Kidney (tissue), 14 donors: ENCODE data around the gene AP5M1. TPM values are rescaled to one million over a fixed set of nuclear protein-coding genes. Genes with fewer than 3 reads are reported as not detected.

Source experiments
- DNase-seq, 5 donors: peaks; one replicate each; pipeline ENCODE4 v3.0.0-alpha.2; 2013 to 2020
- FAIRE-seq: peaks from 2 replicates; lab custom pipeline; 2012; peaks lifted over from hg19 to GRCh38; lab: Jason Lieb, UNC
- H3K27ac ChIP-seq, 2 donors: one replicate each; pipeline ENCODE4 v1.7.0; 2013; ENCODE audit warnings: low read depth in 2 of 2, low read length in 2 of 2, inconsistent platforms in 1 of 2
- H3K27me3 ChIP-seq: one replicate; pipeline ENCODE4 v1.7.1; 2013; ENCODE audit warnings: low read length, inconsistent platforms; ENCODE audit not compliant: control insufficient read depth, insufficient read depth
- H3K36me3 ChIP-seq, 3 donors: one replicate each; pipeline versions ENCODE4 v1.7.0 to v1.7.1; 2013; ENCODE audit warnings: low read length in 3 of 3, control low read depth in 1 of 3, inconsistent platforms in 1 of 3; ENCODE audit not compliant: insufficient read depth in 3 of 3, control insufficient read depth in 2 of 3
- H3K4me1 ChIP-seq, 3 donors: one replicate each; pipeline versions ENCODE4 v1.7.0 to v1.7.1; 2013; ENCODE audit warnings: low read length in 3 of 3, inconsistent platforms in 1 of 3, low read depth in 1 of 3; ENCODE audit not compliant: control insufficient read depth in 2 of 3, insufficient read depth in 2 of 3
- H3K4me3 ChIP-seq, 3 donors: one replicate each; pipeline versions ENCODE4 v1.7.0 to v1.8.1; 2013; ENCODE audit warnings: low read length in 3 of 3, control low read depth in 1 of 3, inconsistent platforms in 1 of 3
- H3K9ac ChIP-seq, 3 donors: one replicate each; pipeline versions ENCODE4 v1.7.0 to v1.7.1; 2013; ENCODE audit warnings: low read length in 3 of 3, control low read depth in 1 of 3, inconsistent platforms in 1 of 3
- H3K9me3 ChIP-seq, 3 donors: one replicate each; pipeline versions ENCODE4 v1.7.0 to v1.7.1; 2013; ENCODE audit warnings: low read length in 3 of 3, control low read depth in 1 of 3, inconsistent platforms in 1 of 3; ENCODE audit not compliant: control insufficient read depth in 2 of 3, insufficient read depth in 1 of 3
- intact Hi-C: fragments of 100-400 bp; cut with DNase I; formaldehyde crosslinking; loops from one replicate; pipeline ENCODE4 v1.11.1; 2022
- polyA plus RNA-seq: library from polyadenylated mRNA; stranded (reverse); fragments of 350-450 nt; fragmentation: Illumina TruSeq; extraction: RNeasy Lipid Tissue Mini Kit (QIAGEN cat#74804); gene quantifications from one replicate; pipeline ENCODE4 v1.2.3, GENCODE V29; 2014; ENCODE audit warnings: low read depth, low replicate concordance; ENCODE audit not compliant: insufficient read depth
- total RNA-seq: library from RNA; stranded (reverse); fragmentation: NEBNext Ultra II Directional; extraction: Animal tissue kit (Norgen Biotek cat#: 25700); gene quantifications from one replicate; pipeline ENCODE4 v1.2.1, GENCODE V29; 2021
- TF ChIP-seq, protein P1 (sequence below): IDR thresholded peaks from 3 replicates; pipeline ENCODE4 v1.5.1; 2012; ENCODE audit warnings: mild to moderate bottlenecking, moderate library complexity, borderline replicate concordance; ENCODE audit not compliant: insufficient read depth; ENCODE audit errors: extremely low read depth
- donor health status: control.
- donor health status: control.
- donor health status: control.
- donor health status: control.
- donor health status: control.
- donor health status: DM: yes; HTN: yes; CAD: no.
- donor health status: Normal renal cell carcinoma (clear cell type).

AP5M1 gene
- total and polyA plus RNA-seq, 2 donors from 2014 or later: 18.3 to 49.4 TPM

DNA sequence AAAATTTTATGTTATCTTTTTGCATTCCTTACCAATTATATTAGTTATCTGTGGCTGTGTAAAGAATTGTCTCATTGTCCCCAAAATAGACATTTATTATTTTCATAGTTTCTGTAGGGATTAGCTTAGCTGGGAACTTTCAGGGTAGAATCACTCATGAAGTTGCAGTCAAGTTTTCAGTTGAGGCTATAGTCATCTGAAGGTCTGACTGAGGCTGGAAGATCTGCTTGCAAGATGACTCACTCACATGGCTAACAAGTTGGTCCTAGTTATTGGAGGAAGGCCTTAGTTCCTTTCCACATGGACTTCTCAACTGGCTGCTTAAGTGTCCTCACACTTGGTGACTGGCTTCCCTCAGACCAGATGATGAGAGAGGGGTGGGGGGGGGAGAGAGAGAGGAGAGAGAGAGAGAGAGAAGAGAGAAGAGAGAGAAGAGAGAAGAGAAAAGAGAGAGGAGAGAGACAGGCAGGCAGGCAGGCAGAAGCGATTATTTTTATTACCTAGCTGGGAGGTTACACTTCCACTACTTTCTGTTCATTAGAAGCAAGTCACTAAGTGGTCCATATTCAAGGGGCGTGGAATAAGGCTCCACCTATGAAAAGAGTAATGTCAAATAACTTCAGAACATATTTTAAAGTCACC lies 6.4 kb downstream of the AP5M1 start:
- Histone ChIP-seq H3K27me3 (no peaks in the 10 kb centered on the region), H3K4me1 (peaks cover 0 to 10% (median 6%) of the 10 kb centered on the region in 3 donors), H3K27ac (no peak overlapping the region), H3K4me3 (no peak overlapping the region), H3K9me3 (no peaks in the 10 kb centered on the region), H3K9ac (no peak overlapping the region), H3K36me3 (peaks cover 3 to 15% (median 7%) of the 10 kb centered on the region in 3 donors)
- TF ChIP-seq, protein P1, sequence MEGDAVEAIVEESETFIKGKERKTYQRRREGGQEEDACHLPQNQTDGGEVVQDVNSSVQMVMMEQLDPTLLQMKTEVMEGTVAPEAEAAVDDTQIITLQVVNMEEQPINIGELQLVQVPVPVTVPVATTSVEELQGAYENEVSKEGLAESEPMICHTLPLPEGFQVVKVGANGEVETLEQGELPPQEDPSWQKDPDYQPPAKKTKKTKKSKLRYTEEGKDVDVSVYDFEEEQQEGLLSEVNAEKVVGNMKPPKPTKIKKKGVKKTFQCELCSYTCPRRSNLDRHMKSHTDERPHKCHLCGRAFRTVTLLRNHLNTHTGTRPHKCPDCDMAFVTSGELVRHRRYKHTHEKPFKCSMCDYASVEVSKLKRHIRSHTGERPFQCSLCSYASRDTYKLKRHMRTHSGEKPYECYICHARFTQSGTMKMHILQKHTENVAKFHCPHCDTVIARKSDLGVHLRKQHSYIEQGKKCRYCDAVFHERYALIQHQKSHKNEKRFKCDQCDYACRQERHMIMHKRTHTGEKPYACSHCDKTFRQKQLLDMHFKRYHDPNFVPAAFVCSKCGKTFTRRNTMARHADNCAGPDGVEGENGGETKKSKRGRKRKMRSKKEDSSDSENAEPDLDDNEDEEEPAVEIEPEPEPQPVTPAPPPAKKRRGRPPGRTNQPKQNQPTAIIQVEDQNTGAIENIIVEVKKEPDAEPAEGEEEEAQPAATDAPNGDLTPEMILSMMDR: no peak
- FAIRE-seq: no peak
- intact Hi-C loops: no loop called here
- DNase-seq: no peak

DNA sequence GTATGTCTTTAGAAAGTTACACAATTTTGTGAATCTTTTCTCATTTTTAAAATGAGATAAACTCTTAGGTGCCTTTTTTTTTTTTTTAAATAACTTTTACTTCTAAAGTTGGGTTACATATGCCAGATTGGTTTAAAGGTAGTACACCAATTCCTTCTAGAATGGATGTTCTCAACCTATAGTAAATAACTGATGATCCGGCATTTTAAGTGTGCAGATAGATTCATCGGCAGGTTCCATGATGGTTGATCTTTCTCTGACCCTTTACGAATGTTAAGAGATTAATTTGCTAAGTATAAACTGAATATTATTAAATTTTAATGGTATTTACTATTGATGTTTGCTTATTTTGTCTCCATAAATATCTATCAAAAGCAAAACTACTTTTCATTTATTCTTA lies 8.3 kb downstream of the AP5M1 start:
- TF ChIP-seq, protein P1: no peak
- Histone ChIP-seq H3K27ac (no peak overlapping the region), H3K4me3 (no peak overlapping the region), H3K36me3 (peaks cover 3 to 23% (median 14%) of the 10 kb centered on the region in 3 donors), H3K9me3 (no peaks in the 10 kb centered on the region), H3K9ac (no peak overlapping the region), H3K4me1 (no peaks in the 10 kb centered on the region), H3K27me3 (no peaks in the 10 kb centered on the region)
- intact Hi-C loops: no loop called here
- FAIRE-seq (no peak), DNase-seq (no peak)

DNA sequence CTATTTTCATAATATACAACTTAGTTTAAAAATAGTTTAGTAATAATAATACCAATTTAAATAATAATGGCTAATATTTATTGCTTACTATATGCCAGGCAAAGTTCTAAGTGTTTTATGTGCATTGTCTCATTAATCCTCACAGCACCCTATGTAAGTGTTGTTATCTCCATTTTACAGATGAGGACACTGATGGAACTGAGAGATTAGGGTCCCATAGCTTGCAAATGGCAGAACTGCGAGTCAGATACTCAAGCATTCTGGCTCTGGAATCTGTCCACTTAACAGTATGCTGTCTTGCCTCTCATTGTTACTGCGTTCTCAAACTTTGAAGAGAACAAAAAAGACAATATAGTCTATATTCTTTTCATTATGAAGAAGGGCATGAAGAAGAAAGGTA lies 19.0 kb downstream of the AP5M1 start:
- DNase-seq (no peak), FAIRE-seq (no peak)
- TF ChIP-seq, protein P1: no peak
- no peaks in the 10 kb centered on the region for H3K9me3 ChIP-seq
- peaks cover 0 to 3% (median 0%) of the 10 kb centered on the region in 3 donors for H3K4me1 ChIP-seq
- H3K36me3 ChIP-seq: peaks cover 0 to 18% (median 9%) of the 10 kb centered on the region in 3 donors
- no peaks in the 10 kb centered on the region for H3K27me3 ChIP-seq
- intact Hi-C loops: no loop called here
- H3K4me3 ChIP-seq: no peak overlapping the region
- no peak overlapping the region for H3K9ac ChIP-seq
- H3K27ac ChIP-seq: no peak overlapping the region
